IMR-90 (cell line): ENCODE results near the gene HAND1. TPM values are rescaled to one million over a fixed set of nuclear protein-coding genes. Genes with fewer than 3 reads are reported as not detected.

Source experiments
- ATAC-seq: fragments of 200-7000 bp; cut with Tn5 transposase; 2 replicates; pipeline ENCODE4 v1.9.1; 2020; ENCODE audit warnings: low read depth, mild to moderate bottlenecking, moderate library complexity
- BruUV-seq: library from RNA; stranded (reverse); fragments of 400-500 nt; replicated peaks from 2 replicates; lab custom pipeline; 2021; lab: Mats Ljungman, UMichigan
- CTCF ChIA-PET: fragments of 300-600 bp; formaldehyde crosslinking; extraction: SDS; loops from one replicate; lab custom pipeline; 2021; ENCODE audit warnings: antibody characterized with exemption; lab: Yijun Ruan, JAX
- POLR2A ChIA-PET: fragments of 300-600 bp; sonication (Branson Sonifier 250); formaldehyde crosslinking; loops from one replicate; lab custom pipeline; 2022; ENCODE audit warnings: antibody characterized with exemption; ENCODE audit not compliant: unreplicated experiment; lab: Charles Lee
- DNase-seq: peaks from one replicate; pipeline ENCODE4 v3.0.0; 2013
- H2AFZ ChIP-seq: replicated peaks from 2 replicates; pipeline ENCODE3; 2013; ENCODE audit warnings: low read length, mild to moderate bottlenecking; ENCODE audit not compliant: poor library complexity
- H2AK5ac ChIP-seq: 2 replicates; pipeline ENCODE4 v1.6.1; 2013; ENCODE audit warnings: low read depth, low read length, inconsistent platforms
- H2AK9ac ChIP-seq: replicated peaks from 2 replicates; pipeline ENCODE3; 2013; ENCODE audit warnings: mild to moderate bottlenecking, low read depth, low read length, moderate library complexity; ENCODE audit not compliant: poor library complexity
- H2BK120ac ChIP-seq: 2 replicates; pipeline ENCODE4 v1.6.1; 2013; ENCODE audit warnings: low read depth, low read length, inconsistent platforms
- H2BK15ac ChIP-seq: 3 replicates; pipeline ENCODE4 v1.6.1; 2013; ENCODE audit warnings: low read depth, low read length, inconsistent platforms
- H2BK20ac ChIP-seq: 2 replicates; pipeline ENCODE4 v1.6.1; 2013; ENCODE audit warnings: low read depth, mild to moderate bottlenecking, inconsistent platforms, low read length, moderate library complexity
- H2BK5ac ChIP-seq: 2 replicates; pipeline ENCODE4 v1.6.1; 2013; ENCODE audit warnings: mild to moderate bottlenecking, low read depth, low read length, inconsistent platforms; ENCODE audit not compliant: poor library complexity, severe bottlenecking
- H3K14ac ChIP-seq: replicated peaks from 2 replicates; pipeline ENCODE4 v1.6.1; 2013; ENCODE audit warnings: low read depth, low read length, inconsistent platforms
- H3K18ac ChIP-seq: 2 replicates; pipeline ENCODE4 v1.6.1; 2013; ENCODE audit warnings: low read depth, low read length, control low read depth
- H3K23ac ChIP-seq: 2 replicates; pipeline ENCODE4 v1.6.1; 2013; ENCODE audit warnings: low read depth, low read length, inconsistent platforms
- H3K27ac ChIP-seq: 2 replicates; pipeline ENCODE4 v1.5.1; 2013; ENCODE audit warnings: mild to moderate bottlenecking, control low read depth, low read length; ENCODE audit not compliant: insufficient read depth
- H3K27me3 ChIP-seq: 2 replicates; pipeline ENCODE4 v1.6.1; 2013; ENCODE audit warnings: low read length; ENCODE audit not compliant: control insufficient read depth, insufficient read depth
- H3K36me3 ChIP-seq: 2 replicates; pipeline ENCODE4 v1.6.1; 2013; ENCODE audit warnings: low read length, mixed read lengths; ENCODE audit not compliant: control insufficient read depth, insufficient read depth
- H3K4ac ChIP-seq: 2 replicates; pipeline ENCODE4 v1.6.1; 2013; ENCODE audit warnings: low read depth, low read length, inconsistent platforms
- H3K4me1 ChIP-seq: 2 replicates; pipeline ENCODE4 v1.6.1; 2013; ENCODE audit warnings: low read length, mixed read lengths; ENCODE audit not compliant: control insufficient read depth, insufficient read depth
- H3K4me2 ChIP-seq: 2 replicates; pipeline ENCODE4 v1.6.1; 2013; ENCODE audit warnings: low read depth, mild to moderate bottlenecking, control low read depth, low read length, moderate library complexity
- H3K4me3 ChIP-seq: 2 replicates; pipeline ENCODE4 v1.5.1; 2013; ENCODE audit warnings: low read depth, mild to moderate bottlenecking, control low read depth, low read length, moderate library complexity; ENCODE audit not compliant: insufficient read depth
- H3K56ac ChIP-seq: 2 replicates; pipeline ENCODE4 v1.6.1; 2013; ENCODE audit warnings: low read length, inconsistent platforms; ENCODE audit not compliant: insufficient read depth; ENCODE audit errors: extremely low read depth
- H3K79me1 ChIP-seq, 2 experiments: 2 replicates each; pipeline ENCODE4 v1.6.1; 2013; ENCODE audit warnings: low read length in 2 of 2, inconsistent platforms in 1 of 2, low read depth in 1 of 2
- H3K9ac ChIP-seq: 2 replicates; pipeline ENCODE4 v1.6.1; 2013; ENCODE audit warnings: low read depth, low read length, control low read depth
- H3K9me1 ChIP-seq: 2 replicates; pipeline ENCODE4 v1.6.1; 2013; ENCODE audit warnings: low read length, inconsistent platforms; ENCODE audit not compliant: insufficient read depth
- H3K9me3 ChIP-seq: 2 replicates; pipeline ENCODE4 v1.6.1; 2013; ENCODE audit warnings: low read length; ENCODE audit not compliant: control insufficient read depth, insufficient read depth
- H4K20me1 ChIP-seq: 2 replicates; pipeline ENCODE4 v1.6.1; 2013; ENCODE audit warnings: low read length, inconsistent platforms; ENCODE audit not compliant: insufficient read depth
- H4K5ac ChIP-seq: 2 replicates; pipeline ENCODE4 v1.6.1; 2013; ENCODE audit warnings: mild to moderate bottlenecking, low read depth, low read length, control low read depth
- H4K8ac ChIP-seq, 2 experiments: 2 replicates each; pipeline ENCODE4 v1.6.1; 2013; ENCODE audit warnings: low read depth in 2 of 2, low read length in 2 of 2, control low read depth in 1 of 2, inconsistent platforms in 1 of 2
- H4K91ac ChIP-seq: 2 replicates; pipeline ENCODE4 v1.6.1; 2013; ENCODE audit warnings: low read depth, low read length, inconsistent platforms; ENCODE audit not compliant: insufficient read depth
- CEBPB ChIP-seq: IDR thresholded peaks from 2 replicates; pipeline ENCODE4 v1.6.1; 2012; ENCODE audit warnings: low read depth, low read length, improper control_type of control experiment
- CHD1 ChIP-seq: IDR thresholded peaks from 2 replicates; pipeline ENCODE4 v1.6.1; 2012; ENCODE audit warnings: low read depth, low read length, improper control_type of control experiment
- POLR2A ChIP-seq: IDR thresholded peaks from 2 replicates; pipeline ENCODE4 v1.6.1; 2012; ENCODE audit warnings: mild to moderate bottlenecking, low read depth, low read length
- RCOR1 ChIP-seq: IDR thresholded peaks from 2 replicates; pipeline ENCODE4 v1.6.1; 2012; ENCODE audit warnings: mild to moderate bottlenecking, low read length, improper control_type of control experiment; ENCODE audit not compliant: insufficient replicate concordance
- SMC3 ChIP-seq: fragments of 150-350 bp; IDR thresholded peaks from 2 replicates; pipeline ENCODE4 v1.6.1; 2016; ENCODE audit warnings: low read depth, mild to moderate bottlenecking, antibody characterized with exemption, low read length, moderate library complexity
- whole genome bisulfite sequencing, 2 experiments: methylation state at CpG; one replicate each; pipeline versions ENCODE4 v1.1.5 to v1.1.7; 2013; ENCODE audit warnings: missing lambda C conversion rate in 2 of 2; ENCODE audit not compliant: insufficient read length in 1 of 2; ENCODE audit errors: extremely low coverage in 2 of 2; 5-methylcytosine and 5-hydroxymethylcytosine counted together
- dilution Hi-C: fragments of 300-500 bp; cut with HindIII; formaldehyde crosslinking; loops from one replicate; pipeline ENCODE4 v1.14.3; 2018; ENCODE audit warnings: low sequenced_read_pairs; ENCODE audit not compliant: unreplicated experiment
- in situ Hi-C: fragments of 300-500 bp; cut with MboI; formaldehyde crosslinking; loops from 3 replicates; pipeline ENCODE4 v1.14.3; 2019; ENCODE audit warnings: low sequenced_read_pairs, inconsistent platforms, mixed read lengths
- intact Hi-C: fragments of 100-400 bp; cut with micrococcal nuclease; formaldehyde crosslinking; loops from 2 replicates; pipeline ENCODE4 v1.10.0; 2022
- polyA plus RNA-seq, 3 experiments: library from polyadenylated mRNA; depleted of rRNA; stranded (reverse); fragments of >200 nt; gene quantifications; 2 replicates each; pipeline ENCODE4 v1.2.3, GENCODE V29; 2012; ENCODE audit warnings: low replicate concordance in 1 of 3
- total RNA-seq: library from RNA; depleted of rRNA; stranded (reverse); fragments of >200 nt; gene quantifications from 2 replicates; pipeline ENCODE4 v1.2.3, GENCODE V29; 2012

Gene HAND1
- total and polyA plus RNA-seq, 2 of the 4 experiments (the other 2 are of a cell fraction): not detected

DNA sequence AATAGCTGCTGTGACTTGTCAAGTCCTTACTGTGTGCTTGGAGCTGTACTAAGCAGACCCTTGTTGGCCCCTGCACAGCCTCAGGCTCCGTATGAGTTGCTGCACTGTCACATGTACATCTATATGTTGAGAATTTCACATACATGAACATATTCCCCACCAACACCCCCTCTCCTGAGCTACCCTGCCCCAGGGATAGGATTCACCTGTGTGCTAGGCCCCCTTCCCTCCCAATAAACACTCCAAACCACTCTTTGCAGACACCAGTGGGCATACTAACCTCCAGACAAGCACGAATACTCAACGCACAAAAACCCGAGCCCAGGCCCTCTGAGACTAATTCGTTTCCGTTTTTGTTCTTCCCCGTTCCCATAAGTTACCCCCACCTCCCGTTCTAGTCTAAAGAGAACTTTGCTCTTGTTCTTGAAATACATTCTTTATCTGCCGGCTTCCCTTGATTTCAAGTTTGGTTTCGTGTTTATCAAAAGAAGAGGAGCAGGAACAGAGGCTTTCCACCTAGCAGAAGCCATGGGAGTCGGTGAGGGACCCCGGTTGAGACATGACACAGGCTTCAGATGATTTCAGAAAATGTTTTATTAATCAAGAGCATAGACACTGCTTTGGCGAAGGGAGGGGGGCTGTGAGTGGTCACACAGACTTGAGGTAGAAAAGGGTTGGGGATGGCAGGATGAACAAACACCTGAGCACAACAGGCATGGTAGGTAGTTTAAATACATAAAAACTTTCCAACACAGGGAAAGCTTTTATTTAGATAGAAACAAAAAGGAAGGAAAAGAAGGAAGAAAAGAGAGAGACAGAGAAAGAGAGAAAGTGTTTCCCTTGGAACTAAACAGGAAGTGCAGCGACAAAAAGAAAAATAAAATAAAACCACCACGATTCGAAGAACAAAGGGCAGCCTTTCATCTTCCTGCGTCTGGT lies 3.4 kb downstream of the HAND1 start:
- Histone ChIP-seq H3K4me1 (peaks cover 4% of the 10 kb centered on the region; the same call in 1 of the 2 replicates), H3K27ac (no peak overlapping the region), H3K14ac (no peak overlapping the region), H3K27me3 (peaks cover 90% of the 10 kb centered on the region), H4K91ac (no peak overlapping the region), H3K23ac (no peak overlapping the region), H3K56ac (no peak overlapping the region), H2BK20ac (no peak overlapping the region), H2BK120ac (no peak overlapping the region), H3K79me1 (no peaks in the 10 kb centered on the region), H3K18ac (no peak overlapping the region), H3K4me2 (no peak overlapping the region), H2AK9ac (no peak overlapping the region), H2BK15ac (no peak overlapping the region), H2AFZ (no peak overlapping the region), H3K36me3 (no peaks in the 10 kb centered on the region), H3K4me3 (no peak overlapping the region), H4K8ac (no peak overlapping the region), H3K9me1 (no peaks in the 10 kb centered on the region), H3K9ac (no peak overlapping the region), H3K9me3 (peaks cover 11% of the 10 kb centered on the region; the same call in 1 of the 2 replicates), H2AK5ac (no peak overlapping the region), H4K5ac (no peak overlapping the region), H4K20me1 (peaks cover 16% of the 10 kb centered on the region; the same call in 1 of the 2 replicates), H2BK5ac (no peak overlapping the region), H3K4ac (no peak overlapping the region)
- BruUV-seq: no TSS peak
- in situ Hi-C loops (loop anchor here (25.0 kb wide), 1 partner anchor 338 kb away; no protein-coding TSS in a partner anchor), intact Hi-C loops (no loop called here), dilution Hi-C loops (no loop called here)
- POLR2A ChIA-PET: no interaction called here
- no CpG with 5 or more reads among the region's 17 CpGs for WGBS, 2 experiments
- CTCF ChIA-PET: no interaction called here
- no peak for ATAC-seq
- no peak for TF ChIP-seq RCOR1
- no peak for TF ChIP-seq CHD1
- no peak for TF ChIP-seq SMC3
- TF ChIP-seq CEBPB: no peak
- no peak for TF ChIP-seq POLR2A
- no peak for DNase-seq
